HUES64 (cell line): ENCODE data around the gene KBTBD7.

Source experiments
- H3K27ac ChIP-seq: 2 replicates; pipeline ENCODE4 v1.7.0; 2013; ENCODE audit warnings: low read depth, low read length, inconsistent platforms
- H3K27me3 ChIP-seq: 2 replicates; pipeline ENCODE4 v1.6.1; 2013; ENCODE audit warnings: mild to moderate bottlenecking, low read length; ENCODE audit not compliant: insufficient read depth
- H3K36me3 ChIP-seq: 2 replicates; pipeline ENCODE4 v1.6.1; 2013; ENCODE audit warnings: mild to moderate bottlenecking, low read length; ENCODE audit not compliant: insufficient read depth
- H3K4me1 ChIP-seq: 2 replicates; pipeline ENCODE4 v1.6.1; 2013; ENCODE audit warnings: mild to moderate bottlenecking, low read length, moderate library complexity; ENCODE audit not compliant: insufficient read depth
- H3K4me3 ChIP-seq: 2 replicates; pipeline ENCODE4 v1.5.1; 2013; ENCODE audit warnings: mild to moderate bottlenecking, low read length, moderate library complexity
- H3K9ac ChIP-seq: 2 replicates; pipeline ENCODE4 v1.6.1; 2013; ENCODE audit warnings: mild to moderate bottlenecking, low read depth, low read length
- H3K9me3 ChIP-seq: 2 replicates; pipeline ENCODE4 v1.6.1; 2013; ENCODE audit warnings: low read depth, low read length; ENCODE audit not compliant: insufficient read depth
- WGBS: fragments of 150-250, 120-280 bp; methylation state at CpG from one replicate; pipeline ENCODE4 v1.1.7; 2013; ENCODE audit warnings: missing lambda C conversion rate; 5-methylcytosine and 5-hydroxymethylcytosine counted together

The KBTBD7 gene

GRCh38 chr13:41216160-41216559 is 21.8 kb upstream of the KBTBD7 start:
- no peaks in the 10 kb centered on the region for H3K27me3 ChIP-seq
- H3K4me3 ChIP-seq: no peak overlapping the region
- no peaks in the 10 kb centered on the region for H3K4me1 ChIP-seq
- H3K9me3 ChIP-seq: peaks cover 3% of the 10 kb centered on the region; the same call in 1 of the 2 replicates
- H3K27ac ChIP-seq: no peak overlapping the region
- peaks cover 5% of the 10 kb centered on the region; the same call in 1 of the 2 replicates for H3K36me3 ChIP-seq
- no peak overlapping the region for H3K9ac ChIP-seq

- Histone ChIP-seq H3K4me1 (no peaks in the 10 kb centered on the region), H3K9me3 (peaks cover 23% of the 10 kb centered on the region; the same call in 1 of the 2 replicates), H3K36me3 (peaks cover 2% of the 10 kb centered on the region; the same call in 1 of the 2 replicates), H3K27me3 (no peaks in the 10 kb centered on the region), H3K9ac (no peak overlapping the region), H3K27ac (no peak overlapping the region), H3K4me3 (no peak overlapping the region)
- 61% methylated on average over 3 of the region's 3 CpGs for WGBS
Measured at GRCh38 chr13:41213919-41214318, 19.6 kb upstream of the KBTBD7 start.

- no peak overlapping the region for H3K4me3 ChIP-seq
- no peaks in the 10 kb centered on the region for H3K4me1 ChIP-seq
- peaks cover 23% of the 10 kb centered on the region; the same call in 1 of the 2 replicates for H3K9me3 ChIP-seq
- H3K9ac ChIP-seq: no peak overlapping the region
- 93% methylated on average over 3 of the region's 3 CpGs for WGBS
- no peaks in the 10 kb centered on the region for H3K27me3 ChIP-seq
- H3K36me3 ChIP-seq: peaks cover 2% of the 10 kb centered on the region; the same call in 1 of the 2 replicates
- H3K27ac ChIP-seq: no peak overlapping the region
Measured at GRCh38 chr13:41213316-41213715, 18.9 kb upstream of the KBTBD7 start.

GRCh38 chr13:41212881-41213280 is 18.5 kb upstream of the KBTBD7 start:
- Histone ChIP-seq H3K27ac (no peak overlapping the region), H3K4me1 (no peaks in the 10 kb centered on the region), H3K9me3 (peaks cover 23% of the 10 kb centered on the region; the same call in 1 of the 2 replicates), H3K9ac (no peak overlapping the region), H3K36me3 (peaks cover 2% of the 10 kb centered on the region; the same call in 1 of the 2 replicates), H3K4me3 (no peak overlapping the region), H3K27me3 (no peaks in the 10 kb centered on the region)

GRCh38 chr13:41211062-41211461 is 16.7 kb upstream of the KBTBD7 start:
- 83% methylated on average over 1 of the region's 2 CpGs for WGBS
- Histone ChIP-seq H3K27ac (no peak overlapping the region), H3K9ac (no peak overlapping the region), H3K4me1 (no peaks in the 10 kb centered on the region), H3K36me3 (no peaks in the 10 kb centered on the region), H3K9me3 (peaks cover 23% of the 10 kb centered on the region; the same call in 1 of the 2 replicates), H3K4me3 (no peak overlapping the region), H3K27me3 (no peaks in the 10 kb centered on the region)

- no peak overlapping the region for H3K4me3 ChIP-seq
- H3K9ac ChIP-seq: no peak overlapping the region
- no peaks in the 10 kb centered on the region for H3K36me3 ChIP-seq
- no peaks in the 10 kb centered on the region for H3K27me3 ChIP-seq
- H3K27ac ChIP-seq: no peak overlapping the region
- H3K9me3 ChIP-seq: peaks cover 23% of the 10 kb centered on the region; the same call in 1 of the 2 replicates
- H3K4me1 ChIP-seq: no peaks in the 10 kb centered on the region
Measured at GRCh38 chr13:41206467-41206866, 12.1 kb upstream of the KBTBD7 start.

- Histone ChIP-seq H3K36me3 (no peaks in the 10 kb centered on the region), H3K27me3 (no peaks in the 10 kb centered on the region), H3K4me3 (no peak overlapping the region), H3K4me1 (no peaks in the 10 kb centered on the region), H3K9me3 (no peaks in the 10 kb centered on the region), H3K27ac (no peak overlapping the region), H3K9ac (no peak overlapping the region)
- WGBS: 96% methylated on average over 6 of the region's 6 CpGs
Measured at GRCh38 chr13:41203810-41204209, 9.4 kb upstream of the KBTBD7 start.

GRCh38 chr13:41200126-41200525 is 5.8 kb upstream of the KBTBD7 start:
- H3K4me1 ChIP-seq: no peaks in the 10 kb centered on the region
- no peaks in the 10 kb centered on the region for H3K27me3 ChIP-seq
- H3K9ac ChIP-seq: no peak overlapping the region
- no peaks in the 10 kb centered on the region for H3K9me3 ChIP-seq
- 95% methylated on average over 4 of the region's 4 CpGs for WGBS
- H3K36me3 ChIP-seq: no peaks in the 10 kb centered on the region
- no peak overlapping the region for H3K27ac ChIP-seq
- H3K4me3 ChIP-seq: no peak overlapping the region

- Histone ChIP-seq H3K36me3 (no peaks in the 10 kb centered on the region), H3K4me3 (no peak overlapping the region)
Measured at GRCh38 chr13:41199526-41199925, 5.2 kb upstream of the KBTBD7 start.

GRCh38 chr13:41199079-41199478 is 4.7 kb upstream of the KBTBD7 start:
- Histone ChIP-seq H3K36me3 (no peaks in the 10 kb centered on the region), H3K9ac (no peak overlapping the region), H3K4me1 (no peaks in the 10 kb centered on the region), H3K9me3 (no peaks in the 10 kb centered on the region), H3K4me3 (no peak overlapping the region), H3K27ac (no peak overlapping the region), H3K27me3 (no peaks in the 10 kb centered on the region)
- 90% methylated on average over 5 of the region's 5 CpGs for WGBS

More at GRCh38 chr13:41199526-41199925, 5.2 kb upstream of the KBTBD7 start:
- H3K27ac ChIP-seq: no peak overlapping the region
- no peaks in the 10 kb centered on the region for H3K27me3 ChIP-seq
- no peaks in the 10 kb centered on the region for H3K9me3 ChIP-seq
- 90% methylated on average over 2 of the region's 2 CpGs for WGBS
- no peaks in the 10 kb centered on the region for H3K4me1 ChIP-seq
- H3K9ac ChIP-seq: no peak overlapping the region

- Histone ChIP-seq H3K9me3 (no peaks in the 10 kb centered on the region), H3K4me3 (no peak overlapping the region), H3K9ac (no peak overlapping the region), H3K27ac (no peak overlapping the region), H3K4me1 (no peaks in the 10 kb centered on the region), H3K27me3 (no peaks in the 10 kb centered on the region), H3K36me3 (no peaks in the 10 kb centered on the region)
- 44% methylated on average over 1 of the region's 2 CpGs for WGBS
Measured at GRCh38 chr13:41196620-41197019, 2.3 kb upstream of the KBTBD7 start.

GRCh38 chr13:41196011-41196410 is 1.6 kb upstream of the KBTBD7 start:
- Histone ChIP-seq H3K36me3 (no peaks in the 10 kb centered on the region), H3K9ac (no peak overlapping the region), H3K9me3 (no peaks in the 10 kb centered on the region), H3K27me3 (no peaks in the 10 kb centered on the region), H3K27ac (no peak overlapping the region), H3K4me1 (no peaks in the 10 kb centered on the region), H3K4me3 (no peak overlapping the region)
